ENCODE results near the gene PLXND1.

The PLXND1 gene

GRCh38 chr3:129512595-129512994 is 93.9 kb downstream of the PLXND1 start:
- no peak for DNase-seq (ENCODE audit: low read depth in 3 of 3, low spot score in 1 of 3)

GRCh38 chr3:129507181-129507831 is 99.2 kb downstream of the PLXND1 start:
- DNase-seq (ENCODE audit: low read depth in 3 of 3, low spot score in 1 of 3) = no peak

- DNase-seq (ENCODE audit: low read depth in 3 of 3, low spot score in 1 of 3) = no peak
These were observed 100.2 kb downstream of the PLXND1 start for GRCh38 chr3:129506231-129506742.

DNA sequence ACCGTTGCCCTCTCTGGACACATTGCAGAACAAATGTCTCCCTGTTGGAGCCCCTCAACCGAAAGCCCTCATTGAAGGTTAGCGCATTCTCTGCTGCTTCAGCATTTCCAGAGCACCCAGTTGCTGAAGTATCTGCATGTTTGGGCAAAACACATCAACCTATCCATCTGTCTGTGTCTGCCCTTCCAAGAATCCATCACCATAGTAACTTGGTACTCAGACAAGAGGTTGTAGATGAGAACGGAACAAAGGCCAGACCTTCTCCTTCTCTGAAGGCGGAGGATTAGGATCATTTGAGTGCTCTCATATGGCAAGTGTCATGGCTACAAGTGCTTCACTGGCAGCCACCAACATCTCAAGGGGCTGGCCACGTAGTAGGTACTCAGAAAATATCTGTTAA is 101.1 kb downstream of the PLXND1 start:
- DNase-seq (ENCODE audit: low read depth in 3 of 3, low spot score in 1 of 3) = no peak
